Measurements from ENCODE around the gene ZDHHC21.

ZDHHC21 gene

GRCh38 chr9:14693251-14693861, at the start of gene ZDHHC21:
Gene ZDHHC21, minus strand, starts transcription at chr9:14693432. Its CDS starts 19,092 bp downstream, at chr9:14674340.
- DNase-seq (ENCODE audit: low read depth in 2 of 2), result peak; percentile 32 to 42

- no peak for DNase-seq (ENCODE audit: low read depth in 2 of 2)
These were observed 48.1 kb upstream of the ZDHHC21 start for GRCh38 chr9:14741369-14741768.

GRCh38 chr9:14733133-14733532, 39.9 kb upstream of the ZDHHC21 start:
- DNase-seq (ENCODE audit: low read depth in 2 of 2), result no peak

DNA sequence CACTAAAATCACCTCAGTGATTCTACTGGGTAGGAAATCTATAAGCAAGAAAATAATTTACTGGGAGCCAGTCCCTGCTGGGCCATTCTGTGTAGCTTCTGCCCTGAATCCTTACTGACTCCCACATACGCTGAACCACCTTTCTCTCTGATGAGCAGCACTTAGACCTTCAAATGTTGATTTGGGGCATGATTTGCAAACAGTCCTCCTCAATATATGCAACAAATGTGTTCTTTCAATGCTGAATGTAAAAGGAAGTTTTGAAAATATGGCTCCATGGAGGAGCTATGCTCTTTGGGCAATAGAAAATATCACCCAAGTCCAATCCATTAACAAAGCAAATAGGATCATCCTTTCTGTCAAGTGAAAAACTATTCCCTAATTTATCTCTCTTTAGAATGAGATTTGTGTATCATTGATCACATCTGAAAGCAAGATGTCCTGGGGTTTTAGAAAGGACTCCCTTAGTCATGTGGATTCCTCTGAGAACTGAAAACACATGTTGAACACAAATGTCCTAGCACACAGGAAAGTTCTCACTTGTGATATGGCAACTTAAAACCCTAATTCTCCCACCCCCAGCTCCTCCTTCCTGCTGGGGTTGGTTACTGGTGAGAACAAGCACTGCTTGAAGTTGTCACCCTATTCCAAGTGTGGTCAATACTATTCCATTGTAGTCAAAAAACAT, 38.2 kb upstream of the ZDHHC21 start:
- no peak for DNase-seq (ENCODE audit: low read depth in 2 of 2)

- DNase-seq (ENCODE audit: low read depth in 2 of 2), result no peak
These were observed 37.2 kb upstream of the ZDHHC21 start for GRCh38 chr9:14730461-14730898.

- no peak for DNase-seq (ENCODE audit: low read depth in 2 of 2)
These were observed 30.1 kb upstream of the ZDHHC21 start for GRCh38 chr9:14723301-14723700.

GRCh38 chr9:14722391-14723035, 29.3 kb upstream of the ZDHHC21 start, which contains the start of gene CER1:
Gene CER1, minus strand, starts transcription at chr9:14722733. Its CDS starts 61 bp downstream, at chr9:14722672.
- DNase-seq (ENCODE audit: low read depth in 2 of 2), result no peak

DNA sequence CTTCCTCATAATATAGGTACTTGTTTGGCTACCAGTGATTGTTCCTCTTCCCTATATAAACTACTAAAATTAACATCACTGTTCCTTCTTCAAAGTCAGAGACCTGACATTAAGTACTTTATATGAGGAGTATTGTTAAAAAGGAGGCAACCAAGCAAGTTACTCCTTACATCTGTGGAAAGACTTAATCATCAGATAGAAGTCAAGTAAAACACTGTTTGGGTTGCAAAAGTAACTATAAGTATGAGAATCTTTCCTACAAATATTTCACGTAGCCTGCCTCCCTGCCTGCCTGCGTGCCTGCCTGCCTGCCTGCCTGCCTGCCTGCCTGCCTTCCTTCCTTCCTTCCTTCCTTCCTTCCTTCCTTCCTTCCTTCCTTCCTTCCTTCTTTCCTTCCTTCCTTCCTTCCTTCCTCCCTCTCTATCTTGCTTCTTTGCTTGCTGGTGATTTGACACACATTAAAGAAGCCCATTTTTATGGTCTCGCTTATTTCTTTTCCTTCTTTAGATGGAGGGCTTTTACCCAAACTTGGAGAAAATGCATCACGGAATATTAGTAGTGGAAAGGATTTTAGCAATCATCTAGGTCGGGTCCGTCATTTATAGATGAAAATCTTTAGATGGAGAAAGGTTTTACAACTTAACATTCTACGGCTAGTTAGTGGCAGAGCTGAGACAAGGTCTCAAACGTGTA, 26.1 kb upstream of the ZDHHC21 start:
- no peak for DNase-seq (ENCODE audit: low read depth in 2 of 2)

- DNase-seq (ENCODE audit: low read depth in 2 of 2), result no peak
These were observed 21.9 kb upstream of the ZDHHC21 start for GRCh38 chr9:14715102-14715501.

DNA sequence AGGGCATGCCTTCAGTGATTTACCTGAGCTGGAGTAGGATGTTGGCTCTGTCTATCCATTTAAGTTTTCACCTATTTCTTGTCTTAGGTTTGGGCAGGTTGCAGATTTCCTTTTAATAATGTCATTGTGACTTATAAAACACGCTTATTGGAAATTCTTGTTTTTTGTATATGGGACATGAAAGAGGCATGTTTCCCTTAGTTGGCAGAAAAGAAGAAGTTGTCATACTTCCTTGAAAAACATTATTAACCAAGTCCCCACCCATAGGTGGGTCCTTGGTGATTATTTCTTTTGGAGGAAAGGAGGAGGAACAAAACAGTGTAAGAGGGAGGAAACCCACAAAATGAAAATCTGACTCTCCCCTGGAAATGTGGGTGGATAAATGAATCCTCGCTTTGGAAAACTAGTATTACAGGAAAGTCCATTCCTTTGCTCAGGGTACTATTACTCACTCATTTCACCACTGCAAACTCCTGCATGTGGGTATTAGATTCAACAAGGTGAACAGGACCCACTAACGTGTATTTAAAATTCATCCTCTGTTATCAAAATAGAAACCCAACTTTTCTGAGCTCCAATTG, 20.0 kb upstream of the ZDHHC21 start:
- DNase-seq (ENCODE audit: low read depth in 2 of 2), result no peak

GRCh38 chr9:14710804-14711203, 17.6 kb upstream of the ZDHHC21 start:
- DNase-seq (ENCODE audit: low read depth in 2 of 2), result no peak

- DNase-seq (ENCODE audit: low read depth in 2 of 2), result no peak
These were observed 13.4 kb upstream of the ZDHHC21 start for GRCh38 chr9:14706530-14707140.

GRCh38 chr9:14705079-14705478, 11.8 kb upstream of the ZDHHC21 start:
- no peak for DNase-seq (ENCODE audit: low read depth in 2 of 2)

DNA sequence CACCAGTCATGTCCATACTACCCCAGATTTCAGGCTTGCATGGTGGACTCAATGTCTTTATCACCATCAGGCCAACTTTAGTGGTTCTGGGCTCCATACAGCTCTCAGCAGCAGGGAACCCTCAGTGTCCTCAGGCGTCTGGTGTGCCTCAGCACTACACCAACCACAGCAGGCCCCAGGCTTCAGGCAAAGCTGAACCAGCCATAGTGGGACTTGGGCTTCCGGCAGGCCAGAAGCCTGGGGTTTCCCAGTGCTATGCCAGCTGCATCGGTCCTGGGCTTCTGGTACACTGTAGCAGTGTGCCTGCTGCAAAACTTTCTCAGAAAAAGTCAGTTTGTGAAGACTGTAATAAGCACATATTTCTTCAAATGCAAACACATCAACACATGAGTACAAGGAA, 11.0 kb upstream of the ZDHHC21 start:
- no peak for DNase-seq (ENCODE audit: low read depth in 2 of 2)

- no peak for DNase-seq (ENCODE audit: low read depth in 2 of 2)
These were observed 9.0 kb upstream of the ZDHHC21 start for GRCh38 chr9:14702200-14702720.

DNA sequence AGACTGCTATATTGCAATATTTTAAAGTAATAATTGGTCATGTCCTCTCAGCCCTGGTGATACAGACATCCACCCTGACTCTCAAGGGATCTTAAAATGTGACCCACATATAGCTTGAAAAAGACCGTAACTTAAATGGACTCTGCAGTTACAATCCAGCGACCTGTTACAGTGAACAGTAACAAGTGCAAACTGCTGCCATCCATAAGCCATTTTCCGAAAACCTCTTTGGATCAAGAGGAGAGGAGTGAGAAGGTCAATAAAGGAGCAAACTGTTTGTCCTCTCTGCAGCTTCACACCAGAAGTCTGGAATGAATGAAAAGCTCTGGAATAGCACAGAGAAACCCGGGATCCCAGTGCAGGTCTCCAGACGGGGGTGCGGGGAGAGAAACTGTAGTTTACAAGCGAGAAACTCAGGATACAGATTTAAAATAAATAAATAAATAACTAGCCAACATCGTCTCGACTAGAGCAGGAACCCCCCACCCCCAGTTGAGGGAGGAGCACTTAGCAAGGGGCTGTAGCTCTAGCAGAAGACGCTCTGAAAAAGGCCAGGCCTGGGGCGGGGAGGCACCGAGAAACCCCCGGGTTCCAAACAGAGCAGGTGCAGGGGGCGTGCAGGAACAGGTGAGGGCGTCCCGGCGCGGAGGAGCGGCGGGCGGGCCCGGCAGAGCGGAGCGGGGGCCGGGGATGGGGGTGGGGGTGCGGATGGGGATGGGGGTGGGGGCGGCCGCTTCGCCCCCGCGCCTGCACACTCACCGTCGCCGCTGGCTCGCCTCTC, 572 bp downstream of the ZDHHC21 start:
- DNase-seq (ENCODE audit: low read depth in 2 of 2), result peak in 1 of 2 donors; percentile 21

DNA sequence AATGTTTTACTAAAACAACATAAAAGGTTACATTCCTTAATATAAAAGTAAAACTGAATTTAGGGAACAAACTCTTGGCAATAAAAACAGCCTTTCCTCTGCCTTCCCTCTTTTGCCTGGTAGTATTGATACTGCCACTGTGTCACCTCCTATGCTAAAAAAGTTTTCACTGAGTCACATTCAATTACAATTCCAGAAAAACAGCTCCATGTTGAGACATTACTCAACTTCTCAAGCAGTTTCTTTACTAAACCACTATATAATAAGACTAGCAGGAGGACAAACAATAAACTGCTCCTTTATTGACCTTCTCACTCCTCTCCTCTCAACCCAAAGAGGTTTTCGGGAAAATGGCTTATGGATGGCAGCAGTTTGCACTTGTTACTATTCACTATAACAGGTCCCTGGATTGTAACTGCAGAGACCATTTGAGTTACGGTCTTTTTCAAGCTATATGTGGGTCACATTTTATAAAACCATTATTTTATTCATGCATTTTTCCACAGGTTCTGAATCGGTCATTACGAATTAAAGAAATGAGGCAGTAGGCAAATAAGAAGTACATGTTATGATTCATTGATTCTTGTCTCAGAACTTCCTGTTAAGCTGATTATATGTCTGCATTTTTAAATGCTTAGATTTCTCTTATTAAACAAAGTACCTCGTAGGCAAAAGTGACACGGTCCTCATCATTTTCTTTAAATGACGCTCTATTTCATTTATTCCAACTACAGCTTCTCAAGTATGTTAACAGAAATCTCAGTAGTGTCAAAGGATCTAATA, 2.1 kb downstream of the ZDHHC21 start:
- no peak for DNase-seq (ENCODE audit: low read depth in 2 of 2)

DNA sequence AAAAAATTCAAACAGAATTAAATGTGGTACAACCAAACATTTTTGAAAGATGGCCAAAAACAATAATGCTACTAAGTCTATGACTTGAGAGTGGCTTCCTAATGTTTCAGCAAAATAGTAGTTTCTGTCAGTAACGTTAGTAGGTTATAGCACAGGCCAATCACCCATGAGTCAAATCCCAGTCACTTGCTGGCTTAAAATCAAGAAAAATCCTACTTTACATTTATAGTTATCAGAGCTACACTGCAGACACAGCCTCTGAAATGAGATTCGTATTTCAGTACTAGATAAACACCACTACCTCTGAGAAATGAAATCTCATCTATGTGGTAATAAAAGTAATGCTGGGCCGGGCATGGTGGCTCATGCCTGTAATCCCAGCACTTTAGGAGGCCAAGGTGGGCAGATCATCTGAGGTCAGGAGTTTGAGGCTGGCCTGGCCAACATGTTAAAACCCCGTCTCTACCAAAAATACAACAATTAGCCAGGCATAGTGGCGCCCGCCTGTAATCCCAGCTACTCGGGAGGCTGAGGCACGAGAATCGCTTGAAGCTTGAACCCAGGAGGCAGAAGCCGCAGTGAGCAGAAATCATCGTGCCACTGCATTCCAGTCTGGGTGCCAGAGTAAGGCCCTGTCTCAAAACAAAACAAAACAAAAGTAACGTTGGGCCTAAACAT, 6.1 kb downstream of the ZDHHC21 start:
- no peak for DNase-seq (ENCODE audit: low read depth in 2 of 2)

DNA sequence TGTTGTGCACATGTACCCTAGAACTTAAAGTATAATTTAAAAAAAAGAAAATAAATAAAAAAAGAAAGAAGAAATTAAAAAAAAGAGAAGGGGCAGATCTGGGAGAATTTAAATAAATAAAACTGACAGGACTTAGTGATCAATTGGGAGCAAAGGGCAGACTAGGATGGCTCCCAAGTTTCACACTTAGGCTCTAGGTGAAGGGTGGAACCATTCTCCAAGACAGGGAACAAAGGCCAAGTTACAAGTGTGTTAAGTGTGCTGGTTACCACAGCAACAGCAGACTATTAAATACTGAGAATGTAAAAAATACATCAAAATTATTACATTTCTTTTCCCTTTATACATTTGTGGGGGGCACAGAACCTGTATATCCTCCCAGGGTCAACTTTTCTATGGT, 7.1 kb downstream of the ZDHHC21 start:
- DNase-seq (ENCODE audit: low read depth in 2 of 2), result no peak

All from stimulated activated CD8-positive, alpha-beta memory T cell treated with anti-CD3 and anti-CD28 coated beads, Interleukin-15, amount 100 ng/mL, for 4 hours (primary cell).